HCT116 (cell line): ENCODE data around the gene CDH13. TPM values are rescaled to one million over a fixed set of nuclear protein-coding genes. Genes with fewer than 3 reads are reported as not detected.

ENCODE experiments used
- ATAC-seq: fragments of 200-7000 bp; cut with Tn5 transposase; 2 replicates; pipeline ENCODE4 v1.9.1; 2020; ENCODE audit warnings: mild to moderate bottlenecking, moderate library complexity
- BruUV-seq: library from RNA; stranded (reverse); fragments of 400-500 nt; replicated peaks from 2 replicates; lab custom pipeline; 2021; lab: Mats Ljungman, UMichigan
- CTCF ChIA-PET: fragments of 300-600 bp; sonication (Branson Sonifier 250); formaldehyde crosslinking; loops from one replicate; lab custom pipeline; 2021; ENCODE audit warnings: antibody characterized with exemption; lab: Charles Lee
- POLR2A ChIA-PET: fragments of 300-600, 350-600 bp; sonication (Branson Sonifier 250); formaldehyde crosslinking; loops from one replicate; lab custom pipeline; 2021; ENCODE audit warnings: antibody characterized with exemption; lab: Charles Lee
- RAD21 ChIA-PET, 2 experiments: fragments of 300-600 bp; sonication (Branson Sonifier 250); formaldehyde crosslinking; loops; one replicate each; lab custom pipeline; 2023; ENCODE audit warnings: low total read pairs in 2 of 2; ENCODE audit not compliant: uncharacterized antibody in 2 of 2, unreplicated experiment in 2 of 2, low non-redundant PET in 1 of 2; lab: Charles Lee
- DNase-seq: peaks from one replicate; pipeline ENCODE4 v3.0.0-alpha.2; 2010; ENCODE audit warnings: low read depth, low spot score
- H2AFZ ChIP-seq: fragments of 200-600 bp; shearing (Covaris generic), sonication (generic); 2 replicates; pipeline ENCODE4 v1.6.1; 2017; ENCODE audit warnings: low read depth, mixed run types, mixed read lengths, antibody characterized with exemption, low read length; ENCODE audit not compliant: poor library complexity, severe bottlenecking
- H3K27ac ChIP-seq: 2 replicates; pipeline ENCODE4 v1.5.1; 2012; ENCODE audit warnings: low read depth, low read length
- H3K27me3 ChIP-seq: fragments of 200-600 bp; sonication (generic); 2 replicates; pipeline ENCODE4 v1.6.1; 2016; ENCODE audit warnings: mixed run types, low read length, mixed read lengths; ENCODE audit not compliant: insufficient read depth
- H3K36me3 ChIP-seq, 2 experiments: fragments of 200-500 bp in 1 of 2; fragments of 200-600 bp in 1 of 2; sonication (Bioruptor generic) in 1 of 2; sonication (generic) in 1 of 2; 2 replicates each; pipeline versions ENCODE4 v1.5.1 to v1.6.1; 2014 to 2016; ENCODE audit warnings: low read length in 2 of 2, inconsistent platforms in 1 of 2, mixed read lengths in 1 of 2, mixed run types in 1 of 2; ENCODE audit not compliant: insufficient read depth in 2 of 2, control insufficient read depth in 1 of 2
- H3K4me1 ChIP-seq, 2 experiments: fragments of 200-600 bp in 1 of 2; sonication (generic) in 1 of 2; 2 replicates each; pipeline versions ENCODE4 v1.5.1 to v1.6.1; 2012 to 2017; ENCODE audit warnings: low read length in 2 of 2, inconsistent platforms in 1 of 2, mild to moderate bottlenecking in 1 of 2, mixed read lengths in 1 of 2, mixed run types in 1 of 2, moderate library complexity in 1 of 2; ENCODE audit not compliant: insufficient read depth in 2 of 2, control insufficient read depth in 1 of 2
- H3K4me2 ChIP-seq: fragments of 200-600 bp; sonication (generic); 2 replicates; pipeline ENCODE4 v1.6.1; 2017; ENCODE audit warnings: mixed run types, low read length, mixed read lengths
- H3K4me3 ChIP-seq, 2 experiments: fragments of 200-600 bp in 1 of 2; sonication (generic) in 1 of 2; replicated peaks in 1 of 2; 2 replicates each; pipeline ENCODE4 v1.5.1; 2011 to 2016; ENCODE audit warnings: low read length in 2 of 2, control low read depth in 1 of 2, low read depth in 1 of 2, mild to moderate bottlenecking in 1 of 2, mixed read lengths in 1 of 2, mixed run types in 1 of 2
- H3K79me2 ChIP-seq: fragments of 200-600 bp; sonication (generic); 2 replicates; pipeline ENCODE4 v1.6.1; 2017; ENCODE audit warnings: mild to moderate bottlenecking, mixed run types, low read length, moderate library complexity, mixed read lengths; ENCODE audit not compliant: insufficient read depth
- H3K9ac ChIP-seq: fragments of 200-600 bp; sonication (generic); 2 replicates; pipeline ENCODE4 v1.6.1; 2016; ENCODE audit warnings: low read length, mixed read lengths
- H3K9me2 ChIP-seq: fragments of 200-600 bp; sonication (generic), shearing (Covaris generic); 2 replicates; pipeline ENCODE4 v1.6.1; 2017; ENCODE audit warnings: mixed run types, mild to moderate bottlenecking, moderate library complexity; ENCODE audit not compliant: insufficient read depth
- H3K9me3 ChIP-seq, 2 experiments: fragments of 200-500 bp in 1 of 2; fragments of 200-600 bp in 1 of 2; sonication (Bioruptor generic) in 1 of 2; sonication (generic) in 1 of 2; 2 replicates each; pipeline ENCODE4 v1.6.1; 2014 to 2017; ENCODE audit warnings: low read length in 2 of 2, mixed read lengths in 2 of 2, inconsistent platforms in 1 of 2, low read depth in 1 of 2, mild to moderate bottlenecking in 1 of 2, mixed run types in 1 of 2, moderate library complexity in 1 of 2; ENCODE audit not compliant: control insufficient read depth in 1 of 2, insufficient read depth in 1 of 2
- H4K20me1 ChIP-seq: fragments of 200-600 bp; sonication (generic), shearing (Covaris generic); 2 replicates; pipeline ENCODE4 v1.6.1; 2017; ENCODE audit warnings: mixed run types, mild to moderate bottlenecking, moderate library complexity; ENCODE audit not compliant: insufficient read depth
- CBX3 ChIP-seq: IDR thresholded peaks from 2 replicates; pipeline ENCODE4 v1.6.1; 2012; ENCODE audit warnings: low read depth
- CEBPB ChIP-seq: IDR thresholded peaks from 2 replicates; pipeline ENCODE4 v1.6.1; 2012; ENCODE audit warnings: low read depth
- CTCF ChIP-seq, 3 experiments: fragments of 200-600 bp in 1 of 3; sonication (generic) in 1 of 3; IDR thresholded peaks in 2 of 3; conservative IDR thresholded peaks in 1 of 3; 2 replicates each; pipeline ENCODE4 v1.5.1; 2012 to 2017; ENCODE audit warnings: low read depth in 2 of 3, low read length in 2 of 3, antibody characterized with exemption in 1 of 3, borderline replicate concordance in 1 of 3, control low read depth in 1 of 3, mild to moderate bottlenecking in 1 of 3, mixed read lengths in 1 of 3, mixed run types in 1 of 3, moderate library complexity in 1 of 3; ENCODE audit not compliant: insufficient read depth in 1 of 3
- ELF1 ChIP-seq: IDR thresholded peaks from 2 replicates; pipeline ENCODE4 v1.6.1; 2012; ENCODE audit warnings: low read depth, borderline replicate concordance
- EZH2 ChIP-seq: fragments of 200-600 bp; sonication (generic); IDR thresholded peaks from 2 replicates; pipeline ENCODE4 v1.6.1; 2017; ENCODE audit warnings: antibody characterized with exemption, mixed run types
- FOSL1 ChIP-seq: IDR thresholded peaks from 2 replicates; pipeline ENCODE4 v1.6.1; 2012; ENCODE audit warnings: low read depth
- POLR2AphosphoS5 ChIP-seq: IDR thresholded peaks from 2 replicates; pipeline ENCODE4 v1.6.1; 2011; ENCODE audit warnings: mild to moderate bottlenecking, low read depth, low read length, moderate library complexity
- RAD21 ChIP-seq: IDR thresholded peaks from 2 replicates; pipeline ENCODE4 v1.6.1; 2012; ENCODE audit warnings: low read depth, mild to moderate bottlenecking
- SIN3A ChIP-seq: IDR thresholded peaks from 2 replicates; pipeline ENCODE4 v1.6.1; 2012; ENCODE audit warnings: low read depth
- SP1 ChIP-seq: IDR thresholded peaks from 2 replicates; pipeline ENCODE4 v1.6.1; 2012; ENCODE audit warnings: low read depth
- TCF7L2 ChIP-seq: IDR thresholded peaks from 2 replicates; pipeline ENCODE4 v1.7.0; 2011; ENCODE audit warnings: borderline replicate concordance, inconsistent platforms; ENCODE audit not compliant: insufficient read depth, insufficient read length; ENCODE audit errors: extremely low read depth
- YY1 ChIP-seq: IDR thresholded peaks from 2 replicates; pipeline ENCODE4 v1.6.1; 2011; ENCODE audit warnings: low read length, low read depth, moderate library complexity, mild to moderate bottlenecking; ENCODE audit not compliant: insufficient replicate concordance; ENCODE audit errors: extremely low read depth
- ZBTB33 ChIP-seq: IDR thresholded peaks from 2 replicates; pipeline ENCODE4 v1.6.1; 2011; ENCODE audit warnings: mild to moderate bottlenecking, low read length, moderate library complexity; ENCODE audit not compliant: insufficient replicate concordance; ENCODE audit errors: extremely low read depth
- intact Hi-C: fragments of 100-400 bp; cut with micrococcal nuclease; formaldehyde crosslinking; loops from 2 replicates; pipeline ENCODE4 v1.10.0; 2022
- total RNA-seq: library from RNA; stranded (reverse); gene quantifications from one replicate; pipeline ENCODE4 v1.2.1, GENCODE V29; 2021; ENCODE audit not compliant: unreplicated experiment

The CDH13 gene
- total RNA-seq, 1 experiment from 2014 or later = not detected

- POLR2A ChIA-PET = no interaction called here
- intact Hi-C loops = no loop called here
Measured at GRCh38 chr16:83315271-83315670, 688.5 kb downstream of the CDH13 start.

More at GRCh38 chr16:83315271-83315670, 688.5 kb downstream of the CDH13 start:
- no peak overlapping the region for H3K9ac ChIP-seq
- TF ChIP-seq SP1 (no peak), SIN3A (no peak), CTCF (IDR thresholded peaks at IDR 0.05 in 2 of 3, conservative IDR thresholded peaks at IDR 0.05 in 1 of 3; ENCODE audit: borderline replicate concordance in 1 of 3, insufficient read depth in 1 of 3, low read depth in 2 of 3, low read length in 2 of 3) (no peak), TCF7L2 (no peak), FOSL1 (no peak), ZBTB33 (no peak), CEBPB (no peak), POLR2AphosphoS5 (no peak), RAD21 (no peak), CBX3 (no peak), EZH2 (no peak), ELF1 (no peak), YY1 (no peak)
- H3K9me3 ChIP-seq = peaks cover 0 to 3% of the 10 kb centered on the region in 2 experiments; a peak in 2 of 4 replicates
- no peak overlapping the region for H3K4me2 ChIP-seq
- no peaks in the 10 kb centered on the region for H3K9me2 ChIP-seq
- 0 out of 2 replicates have a peak, but pooled peaks cover 7% of the 10 kb centered on the region for H3K27me3 ChIP-seq
- ChIA-PET RAD21 (no interaction called here), CTCF (no interaction called here)
- no peaks in the 10 kb centered on the region for H4K20me1 ChIP-seq
- H3K36me3 ChIP-seq = no peaks in the 10 kb centered on the region
- H3K27ac ChIP-seq = no peak overlapping the region
- H3K4me1 ChIP-seq = no peaks in the 10 kb centered on the region
- no peak for DNase-seq
- BruUV-seq = no TSS peak
- no peak for ATAC-seq
- no peak overlapping the region for H3K4me3 ChIP-seq
- H2AFZ ChIP-seq = no peak overlapping the region
- no peaks in the 10 kb centered on the region for H3K79me2 ChIP-seq
